Measurements from ENCODE around the gene GUCA1A. TPM values are rescaled to one million over a fixed set of nuclear protein-coding genes. Genes with fewer than 3 reads are reported as not detected.

The GUCA1A gene
- not detected for total RNA-seq

DNA sequence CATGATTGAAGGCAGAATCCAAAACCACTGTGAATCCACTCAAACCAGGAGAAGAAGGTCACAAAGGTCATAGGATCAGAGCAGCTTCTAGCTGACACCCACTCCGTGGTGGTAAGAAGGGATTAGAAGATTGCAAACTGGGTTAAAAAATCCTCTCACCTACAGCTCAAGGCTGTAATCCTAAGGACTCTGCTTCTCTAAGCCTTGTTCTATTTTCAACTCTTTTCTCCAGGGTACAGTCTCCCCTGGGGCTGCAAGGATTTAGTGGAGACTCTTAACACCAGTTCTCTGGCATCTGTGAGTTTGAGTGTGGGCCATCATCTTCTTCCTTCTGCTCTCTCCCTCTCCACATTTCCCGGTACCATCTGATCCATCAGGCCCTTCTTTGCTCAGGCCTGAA is at the start of gene GUCA1A:
TSS of gene GUCA1A (plus strand) at position 264 of the 400 bp plus-strand sequence. CDS start 250 bp downstream, outside the sequence.
- no peak for DNase-seq

DNA sequence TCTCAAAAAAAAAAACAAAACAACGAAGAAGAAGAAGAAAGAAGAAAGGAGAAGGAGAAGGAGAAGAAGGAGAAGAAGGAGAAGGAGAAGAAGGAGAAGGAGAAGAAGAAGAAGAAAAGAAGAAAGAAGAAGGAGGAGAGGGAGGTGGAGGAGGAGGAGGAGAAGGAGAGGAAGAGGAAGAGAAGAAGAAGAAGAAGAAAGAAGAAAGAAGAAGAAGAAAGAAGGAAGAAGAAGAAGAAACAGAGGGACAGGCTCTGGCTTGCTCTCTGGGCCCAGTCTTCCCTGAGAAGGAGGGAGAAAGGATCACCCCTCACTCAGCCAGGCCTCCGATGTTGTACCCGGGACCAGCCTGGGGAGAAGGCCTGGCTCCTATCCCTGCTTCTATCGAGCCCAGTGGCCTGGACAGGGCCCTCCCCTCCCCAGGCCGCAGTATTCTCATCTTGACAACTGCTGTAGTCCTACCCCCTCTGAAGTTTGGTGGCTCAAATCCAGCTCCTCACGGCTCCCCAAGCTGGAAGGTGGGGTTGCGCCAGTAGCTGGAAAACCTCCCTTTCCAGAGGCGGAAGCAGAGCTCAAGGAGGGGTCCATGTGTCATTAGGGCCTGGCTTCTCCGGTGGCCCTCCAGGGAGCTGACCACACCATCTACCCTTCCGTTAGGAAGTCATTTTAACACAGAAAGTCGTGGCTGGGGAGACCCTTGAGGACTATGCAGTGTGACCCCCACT is 49.6 kb upstream of the GUCA1A start:
- no peak for DNase-seq

DNA sequence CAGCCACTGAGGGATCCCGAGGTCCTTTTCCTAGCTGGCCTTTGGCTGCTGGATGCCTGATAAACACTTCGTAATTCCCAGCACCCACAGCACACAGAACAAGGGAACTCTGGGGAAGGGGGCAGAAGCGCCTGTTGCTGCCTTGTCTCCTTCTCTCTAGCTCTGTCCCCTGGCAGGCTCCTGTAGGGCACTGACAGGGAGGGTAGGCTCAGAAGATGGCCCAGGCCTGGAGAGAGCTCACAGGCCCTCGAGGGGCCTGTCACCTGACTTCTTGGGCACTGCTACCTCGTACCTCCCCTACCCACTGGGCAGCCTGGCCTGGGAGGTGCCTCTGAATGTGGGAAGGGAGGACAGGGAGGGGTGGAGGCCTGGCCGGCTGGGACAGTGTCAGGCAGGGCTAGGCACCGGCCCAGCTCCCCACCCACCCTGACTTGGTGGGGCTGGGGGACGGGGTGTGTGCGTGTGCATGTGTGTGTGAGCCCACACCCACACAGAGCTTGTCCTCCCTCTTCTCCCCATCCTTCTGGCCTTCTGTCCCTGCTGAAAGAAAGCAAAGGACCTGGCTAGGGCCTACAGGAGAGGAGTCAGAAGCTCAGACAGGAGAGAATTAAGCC is 48.8 kb upstream of the GUCA1A start:
- no peak for DNase-seq

DNA sequence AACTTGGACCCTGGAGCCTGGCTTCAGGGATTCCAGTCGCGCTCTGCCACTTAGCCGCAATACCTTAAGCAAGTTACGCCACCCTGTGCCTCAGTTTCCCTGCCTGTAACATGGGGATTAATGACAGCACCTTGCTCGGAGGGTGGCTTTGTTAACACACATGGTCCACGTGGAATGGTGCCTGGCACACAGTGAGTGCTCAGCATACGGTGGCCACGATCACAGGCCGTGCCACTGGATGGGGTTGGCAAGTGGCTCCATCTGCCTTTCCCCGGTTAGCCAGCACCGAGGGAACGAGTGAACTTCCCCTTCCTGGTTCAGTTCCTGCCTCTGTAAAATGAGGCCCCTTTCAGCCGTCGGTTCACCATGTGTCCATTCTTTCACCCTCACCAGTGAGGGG is 47.9 kb upstream of the GUCA1A start:
- no peak for DNase-seq

DNA sequence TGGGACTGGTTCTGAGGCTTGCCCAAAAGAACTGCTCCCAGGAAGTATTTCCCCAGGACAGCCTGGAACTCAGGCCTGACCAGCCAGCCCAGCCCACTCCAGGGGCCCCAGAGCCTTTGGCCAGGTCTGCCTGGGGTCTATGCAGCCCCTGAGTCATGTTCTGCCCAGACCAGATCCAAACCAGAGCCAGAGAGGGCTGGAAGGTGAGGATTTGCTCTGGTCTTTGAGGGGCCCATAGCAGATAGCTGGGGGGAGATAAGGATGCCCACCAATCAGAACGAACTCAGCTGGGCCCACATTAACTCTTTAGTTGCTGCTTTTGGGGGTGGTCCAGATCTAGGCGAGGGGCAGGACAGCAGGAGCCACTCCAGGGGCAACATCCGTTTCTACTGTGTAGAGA is 47.5 kb upstream of the GUCA1A start:
- DNase-seq: no peak

DNA sequence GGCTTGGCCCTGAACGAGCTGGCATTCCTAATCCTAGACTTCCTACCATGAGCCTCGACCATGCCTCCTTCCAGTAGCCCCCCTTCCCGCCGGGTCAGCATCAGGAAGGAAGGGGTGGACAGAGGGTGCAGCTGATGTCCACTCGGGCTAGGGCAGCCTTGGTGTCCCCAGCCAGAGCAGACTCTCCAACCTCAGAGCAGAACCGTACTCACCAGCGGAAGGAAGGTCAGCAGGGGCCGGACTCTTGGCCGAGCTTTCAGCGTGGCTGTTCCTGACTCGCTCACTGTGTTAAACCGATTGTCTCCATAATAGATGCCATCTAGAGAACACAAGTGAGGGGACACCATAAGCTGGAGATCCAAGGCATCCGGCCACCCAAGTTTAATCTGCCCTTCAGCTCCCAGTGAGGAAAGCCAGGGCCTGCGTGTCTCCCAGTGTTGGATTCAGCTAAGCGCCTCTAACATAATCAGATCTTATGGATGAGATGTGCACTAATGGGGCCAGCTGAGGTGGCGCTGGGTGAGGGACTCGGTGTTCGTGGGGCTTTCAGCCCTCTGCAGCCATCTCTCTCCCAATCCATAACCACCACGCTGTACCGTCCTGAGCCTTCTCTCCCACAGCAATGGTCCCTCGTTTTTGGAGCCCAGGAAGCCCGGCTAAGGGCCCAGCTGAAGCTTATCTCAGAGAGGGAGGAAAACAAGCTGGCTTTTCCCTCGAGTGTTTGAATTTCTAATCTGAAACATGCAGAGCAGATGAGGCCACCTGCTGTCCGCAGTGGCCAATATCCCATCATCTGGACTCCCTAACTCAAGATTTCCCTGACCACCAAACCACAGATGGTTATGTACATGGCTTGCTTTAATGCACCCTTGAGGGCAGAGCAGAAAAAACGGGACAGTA is 44.5 kb upstream of the GUCA1A start:
- no peak for DNase-seq

DNA sequence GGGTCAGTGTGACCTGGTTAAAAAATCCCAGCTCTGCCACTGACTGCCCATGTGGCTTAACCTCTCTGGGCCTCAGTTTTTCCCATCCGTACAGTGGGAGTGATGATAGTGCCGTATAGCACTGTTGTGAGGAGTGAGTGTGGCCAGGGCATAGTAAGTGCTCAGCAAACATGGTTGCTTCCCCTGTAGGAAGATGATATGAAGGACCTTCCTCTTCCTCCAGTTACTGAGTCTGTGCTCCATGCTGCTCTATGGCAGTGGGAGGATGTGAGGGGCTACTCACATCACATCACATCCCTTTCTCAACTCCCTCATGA is 43.8 kb upstream of the GUCA1A start:
- no peak for DNase-seq

DNA sequence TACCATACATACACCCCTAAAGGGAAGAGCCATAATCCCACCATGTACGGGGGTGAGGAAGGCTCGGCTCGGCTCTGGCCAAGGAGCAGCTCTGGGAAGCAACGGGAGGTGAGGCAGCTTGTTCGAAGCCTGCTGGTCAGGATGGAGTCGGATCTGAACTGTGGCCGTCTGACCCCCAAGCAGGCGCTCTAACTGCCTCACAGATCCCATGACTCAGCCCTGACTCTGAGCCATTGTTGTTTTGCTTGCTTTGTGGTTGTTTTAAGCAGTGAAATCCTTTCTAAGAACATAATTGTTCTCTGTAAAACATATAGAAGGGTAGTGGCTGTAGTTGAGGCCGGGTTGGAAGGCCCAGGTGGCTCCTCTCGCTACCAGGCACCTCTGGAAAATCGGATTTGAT is 41.6 kb upstream of the GUCA1A start:
- DNase-seq: no peak

DNA sequence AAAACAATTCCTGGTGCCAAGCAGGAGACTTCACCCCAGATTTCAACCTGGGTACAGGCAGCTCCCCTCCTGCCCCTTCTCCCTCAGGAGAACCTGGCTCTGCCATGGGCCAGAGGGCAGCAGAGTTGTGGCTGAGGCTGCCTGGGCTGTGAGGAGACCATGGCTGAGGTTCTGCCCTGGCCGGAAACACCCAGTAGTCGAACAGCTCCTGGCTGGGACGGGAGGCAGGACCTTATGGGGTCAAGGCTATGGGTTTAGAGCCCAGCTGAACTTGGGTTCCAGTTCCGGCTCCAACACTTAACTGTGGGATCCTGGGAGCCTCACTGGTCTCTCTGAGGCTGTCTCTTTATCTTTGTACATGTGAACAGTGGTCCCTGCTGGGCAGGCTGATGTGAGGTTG is 39.2 kb upstream of the GUCA1A start:
- DNase-seq: no peak

DNA sequence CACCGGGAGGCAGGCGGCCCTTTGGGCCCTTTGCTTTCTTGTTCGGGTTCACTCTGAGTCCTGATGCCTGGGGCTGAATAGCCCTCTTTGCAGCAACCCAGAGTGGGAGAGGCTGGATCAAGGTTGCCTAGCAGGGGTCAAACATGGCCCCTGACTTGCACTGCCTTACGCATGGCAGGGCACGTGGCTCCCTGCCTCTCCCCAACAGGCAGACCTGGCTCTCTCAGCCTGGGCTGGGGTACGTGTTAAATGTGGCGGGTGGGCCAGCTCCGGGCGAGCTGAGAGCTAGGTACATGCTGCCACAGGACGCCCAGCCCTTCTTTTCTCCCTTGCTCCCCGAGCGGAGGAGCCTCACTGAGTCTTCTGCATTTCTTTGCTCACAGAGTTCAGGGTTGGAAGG is 38.0 kb upstream of the GUCA1A start:
- DNase-seq: no peak

DNA sequence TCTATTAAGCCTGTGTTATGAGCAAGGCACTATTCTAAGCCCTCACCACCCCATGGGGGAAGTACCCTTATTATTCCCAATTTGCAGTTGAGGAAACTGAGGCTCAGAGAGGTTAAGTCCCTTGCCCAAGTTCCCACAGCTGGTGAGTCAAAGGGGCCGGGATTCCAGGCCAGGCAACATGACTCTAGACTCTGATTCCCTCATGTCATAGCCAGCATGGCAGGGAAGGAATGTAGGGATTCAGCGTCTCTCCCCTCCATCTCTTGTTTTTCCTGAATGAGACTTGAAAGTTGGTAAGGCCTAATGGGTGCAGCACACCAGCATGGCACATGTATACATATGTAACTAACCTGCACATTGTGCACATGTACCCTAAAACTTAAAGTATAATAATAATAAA is 37.4 kb upstream of the GUCA1A start:
- no peak for DNase-seq

DNA sequence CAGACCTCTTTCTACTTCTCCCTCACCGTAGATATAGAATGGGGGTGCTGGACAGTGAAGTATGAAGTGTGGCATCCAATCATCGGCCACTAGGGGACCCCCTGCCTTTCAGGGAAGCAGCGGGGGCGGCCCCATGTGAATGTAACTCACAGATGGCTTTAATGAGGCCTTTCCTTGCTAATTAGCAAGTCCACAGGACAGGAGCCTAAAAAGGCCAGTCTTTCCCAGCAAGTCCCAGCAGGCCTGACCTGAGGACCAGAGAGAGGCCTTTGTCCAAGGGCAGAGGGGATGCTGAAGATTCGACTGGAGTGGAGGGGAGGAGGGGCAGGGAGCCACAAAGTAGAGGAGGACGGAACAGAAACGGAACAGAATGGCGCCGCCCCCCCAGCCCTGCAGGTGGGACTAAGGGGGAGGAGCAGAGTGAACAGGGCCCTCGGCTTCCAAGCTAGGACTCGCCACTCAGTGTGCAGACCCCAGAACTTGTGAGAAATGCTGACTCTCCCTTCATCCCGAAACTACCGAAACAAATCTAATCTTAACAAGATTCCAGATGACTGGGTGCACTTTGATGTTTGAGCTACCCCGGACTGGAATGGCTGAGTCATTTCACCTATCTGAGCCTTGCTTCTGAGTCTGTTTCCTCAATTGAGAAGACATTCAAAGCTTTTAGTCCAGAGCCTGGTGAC is 36.5 kb upstream of the GUCA1A start:
- DNase-seq: no peak

DNA sequence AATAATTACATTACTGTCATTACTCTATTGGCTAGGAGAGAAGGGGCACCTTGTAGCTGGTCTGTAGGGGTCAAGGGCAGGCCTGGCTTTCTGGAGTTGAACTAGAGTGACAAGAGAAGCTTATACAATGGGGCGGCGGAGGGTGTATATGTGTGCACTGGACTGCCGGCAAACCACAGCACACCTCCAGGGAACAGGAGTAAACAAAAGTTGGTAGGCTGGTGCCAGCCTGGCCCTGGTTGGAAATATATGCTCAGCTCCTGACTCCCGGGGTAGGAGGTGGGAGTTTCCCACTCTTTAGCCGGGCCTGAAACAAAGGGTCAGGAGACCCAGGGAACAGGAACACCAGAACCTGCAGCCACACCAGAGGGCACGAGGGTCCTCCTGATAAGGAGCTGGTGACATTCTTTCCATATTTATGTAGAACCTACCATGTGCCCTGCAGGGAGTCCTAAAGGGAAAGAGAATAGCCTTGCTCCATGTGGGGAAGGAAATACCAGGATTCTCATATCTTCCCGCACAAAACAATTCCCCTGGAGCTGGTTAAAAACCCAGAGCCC is 35.9 kb upstream of the GUCA1A start:
- DNase-seq: no peak

DNA sequence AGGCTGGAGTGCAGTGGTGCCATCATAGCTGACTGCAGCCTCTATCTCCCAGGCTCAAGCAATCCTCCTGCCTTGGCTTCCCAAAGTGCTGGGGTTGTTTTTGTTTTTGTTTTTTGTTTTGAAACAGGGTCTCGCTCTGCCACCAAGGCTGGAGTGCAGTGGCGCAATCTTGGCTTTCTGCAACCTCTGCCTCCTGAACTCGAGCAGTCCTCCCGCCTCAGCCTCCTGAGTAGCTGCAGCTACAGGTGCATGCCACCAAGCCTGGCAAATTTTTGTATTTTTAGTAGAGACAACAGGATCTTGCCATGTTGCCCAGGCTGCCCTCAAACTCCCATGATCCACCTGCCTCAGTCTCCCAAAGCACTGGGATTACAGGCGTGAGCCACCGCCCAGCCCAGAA is 35.0 kb upstream of the GUCA1A start:
- no peak for DNase-seq

DNA sequence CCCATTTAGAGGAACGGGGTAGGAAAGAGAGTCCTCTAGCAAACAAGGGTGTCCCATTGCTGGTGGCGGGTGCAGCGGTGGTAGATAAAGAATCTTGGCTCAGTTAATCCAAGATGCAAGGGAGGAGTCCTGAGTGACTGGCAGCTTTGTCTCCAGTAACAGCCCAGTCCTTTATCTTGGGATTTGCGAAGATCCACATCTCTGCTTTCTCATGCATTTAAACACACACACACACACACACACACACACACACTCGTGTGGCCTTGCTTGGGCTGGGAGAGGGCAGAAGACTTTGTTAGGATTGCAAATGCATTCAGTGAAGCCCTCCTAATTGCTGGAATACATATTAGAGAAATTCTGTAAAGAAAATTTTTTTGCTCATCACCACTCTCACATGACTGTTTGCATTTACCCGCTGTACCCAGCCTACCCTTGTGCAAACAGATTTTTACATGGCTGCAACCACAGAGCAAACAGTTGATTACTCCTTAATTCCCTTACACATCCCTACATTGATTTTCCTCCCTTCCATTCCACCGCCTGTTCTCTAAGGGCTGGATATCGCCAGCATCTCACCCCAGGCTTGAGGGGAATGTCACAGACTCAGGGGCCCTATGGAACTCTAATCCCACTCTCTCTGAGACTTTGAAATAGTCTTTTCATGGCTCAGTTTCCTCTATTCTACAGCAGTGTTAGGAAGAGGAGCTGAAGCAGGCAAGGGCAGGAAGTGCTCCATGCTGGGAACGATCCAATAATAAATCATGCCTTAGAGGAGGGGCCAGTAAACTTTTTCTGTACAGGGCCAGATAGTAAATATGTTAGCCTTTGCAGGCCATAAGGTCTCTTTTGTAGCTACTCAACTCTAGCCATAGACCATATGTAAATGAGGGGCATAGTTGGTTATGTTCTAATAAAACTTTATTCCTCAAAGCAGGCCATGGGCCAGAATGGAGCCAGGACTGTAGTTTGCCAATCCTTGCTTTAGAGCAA is 34.2 kb upstream of the GUCA1A start:
- no peak for DNase-seq

DNA sequence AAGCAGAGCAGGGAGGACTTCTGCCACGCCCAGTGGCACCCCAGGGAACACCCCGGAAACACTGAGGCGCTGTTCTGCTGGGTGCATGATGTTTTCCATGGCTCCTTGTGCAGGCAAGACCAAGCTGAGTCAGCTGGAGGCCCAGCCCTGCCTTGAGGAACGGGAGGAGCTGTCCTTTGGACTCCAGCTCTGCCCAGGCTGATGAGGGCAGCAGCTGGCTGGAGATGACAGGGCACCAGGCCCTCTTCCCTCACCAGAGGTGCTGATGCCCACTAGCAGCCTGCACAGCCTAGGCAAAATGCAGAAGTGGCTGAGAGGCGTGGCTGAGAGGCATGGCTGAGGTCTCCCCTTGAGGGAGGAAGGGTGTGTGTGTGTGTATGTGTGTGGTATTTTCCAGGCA is 33.1 kb upstream of the GUCA1A start:
- no peak for DNase-seq

DNA sequence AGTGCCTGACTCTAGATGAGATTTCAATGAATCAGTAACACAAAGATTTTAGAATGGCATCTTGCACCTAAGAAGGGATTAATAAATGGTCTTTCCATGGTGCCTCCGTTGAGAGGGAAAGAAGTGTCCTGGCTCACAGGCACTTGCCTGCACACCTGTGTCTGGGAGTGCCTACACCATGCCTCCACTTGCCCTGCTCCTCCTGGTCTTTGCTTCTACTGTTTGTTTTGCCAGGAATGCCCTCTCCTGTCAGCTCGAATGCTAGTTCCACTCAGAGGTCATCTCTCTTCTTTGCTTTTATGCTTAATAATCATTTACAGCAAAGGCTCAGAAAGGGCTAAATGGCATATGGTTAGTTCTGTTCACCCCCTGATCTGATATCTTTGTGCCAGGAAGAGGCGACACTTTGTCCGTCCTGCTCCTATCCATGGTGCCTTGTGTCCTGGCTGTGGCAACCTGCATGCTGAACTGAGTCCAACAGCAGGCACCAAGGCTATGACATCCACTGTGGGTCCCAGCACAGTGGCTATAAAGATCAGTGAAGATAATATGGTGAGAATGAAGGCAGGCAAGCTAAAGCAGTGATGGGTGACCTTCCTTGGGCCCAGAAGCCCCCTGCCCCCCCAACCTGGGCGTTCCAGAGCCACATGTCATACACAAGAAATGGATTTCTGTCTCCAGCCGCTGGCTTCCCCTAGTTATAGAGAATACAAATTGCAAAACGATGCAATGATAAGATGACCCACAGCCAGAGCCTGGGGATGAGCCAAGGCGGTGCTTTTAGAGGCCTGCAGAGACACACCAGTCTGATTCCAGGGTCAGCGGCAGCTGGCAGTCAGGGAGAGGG is 32.2 kb upstream of the GUCA1A start:
- DNase-seq: no peak

DNA sequence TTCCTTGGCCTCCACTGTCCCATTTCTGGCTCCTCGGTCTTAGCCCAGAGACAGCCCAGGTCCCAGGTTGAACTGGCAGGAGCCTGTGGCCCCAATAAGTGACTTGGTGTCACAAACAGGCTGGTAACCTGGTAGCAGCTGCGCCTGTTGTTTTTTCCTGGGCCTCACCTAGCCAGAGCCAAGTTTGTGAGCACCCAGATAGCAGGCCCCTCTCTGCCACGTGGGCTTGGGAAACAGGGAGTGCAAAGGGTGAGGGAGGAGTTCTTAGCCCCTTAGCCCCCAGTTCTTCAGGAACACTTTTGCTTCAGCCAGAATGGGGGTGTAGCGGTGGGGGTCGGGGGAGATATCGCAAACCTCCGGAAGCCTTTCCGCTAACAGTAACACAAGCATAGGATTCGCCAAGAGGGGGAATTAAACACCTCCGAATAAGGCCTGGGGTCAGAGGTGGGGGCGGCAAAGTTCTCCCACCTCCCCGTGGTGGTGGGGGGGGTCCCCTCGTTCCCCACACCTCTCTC is 31.5 kb upstream of the GUCA1A start:
- DNase-seq: no peak

DNA sequence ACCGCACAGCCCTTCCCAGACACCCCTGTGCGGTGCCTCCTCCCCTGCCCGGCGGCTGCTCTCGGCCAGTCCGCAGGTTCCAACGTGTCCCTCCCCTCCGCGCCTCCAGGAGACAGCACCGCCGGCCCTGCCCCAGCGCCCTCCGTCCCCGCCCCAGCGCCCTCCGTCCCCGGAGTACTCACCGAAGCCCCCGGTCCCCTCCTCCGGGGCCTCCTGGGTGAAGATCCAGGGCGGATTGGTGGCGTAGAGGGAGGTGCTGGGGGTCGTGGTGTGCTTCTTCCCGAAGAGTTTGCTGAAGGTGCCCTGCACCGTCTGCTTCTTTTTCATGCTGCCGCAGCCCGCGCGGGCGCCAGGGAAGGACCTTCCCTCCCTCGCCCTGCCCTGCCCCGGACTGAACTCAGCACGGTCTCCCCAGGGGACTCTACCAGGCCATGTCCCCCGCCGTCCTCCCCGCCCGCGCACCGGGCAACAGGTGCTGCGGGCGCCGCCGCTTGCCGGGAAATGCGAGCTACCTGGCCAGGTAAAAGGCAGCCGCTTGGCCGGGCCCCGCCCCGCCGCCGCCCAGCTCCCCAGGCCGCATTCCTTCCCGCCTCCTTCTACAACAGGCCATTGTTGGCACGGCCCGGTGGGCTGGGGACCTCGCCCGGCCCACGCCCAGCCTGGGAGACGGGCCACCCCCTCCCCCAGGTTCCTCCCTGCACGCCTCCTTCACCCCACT is 30.9 kb upstream of the GUCA1A start, which contains the start of gene C6orf132:
TSS of gene C6orf132 (minus strand) at position 503 of the 718 bp plus-strand sequence. CDS start at position 327, 176 bp downstream.
- DNase-seq: no peak

DNA sequence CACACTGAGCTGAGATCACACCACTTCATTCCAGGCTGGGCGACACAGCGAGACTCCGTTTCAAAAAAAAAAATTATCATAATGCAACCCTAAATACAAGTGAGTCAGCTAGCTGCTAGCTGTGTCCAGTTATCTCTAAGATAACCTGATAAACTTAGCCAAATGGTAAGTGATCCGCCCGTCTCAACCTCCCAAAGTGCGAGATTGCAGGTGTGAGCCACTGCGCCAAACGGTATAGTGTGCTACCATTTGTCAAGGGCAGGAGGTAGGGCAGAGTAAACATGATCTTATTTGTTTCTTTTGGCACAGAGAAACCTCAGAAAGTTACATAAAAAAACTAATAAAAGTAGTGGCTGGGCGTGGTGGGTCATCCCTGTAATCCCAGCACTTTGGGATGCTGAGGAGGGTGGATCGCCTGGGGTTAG is 26.0 kb upstream of the GUCA1A start:
- DNase-seq: no peak

Data from effector CD4-positive, alpha-beta T cell (primary cell).